ENCODE data around the gene CDK5RAP2.

DNA sequence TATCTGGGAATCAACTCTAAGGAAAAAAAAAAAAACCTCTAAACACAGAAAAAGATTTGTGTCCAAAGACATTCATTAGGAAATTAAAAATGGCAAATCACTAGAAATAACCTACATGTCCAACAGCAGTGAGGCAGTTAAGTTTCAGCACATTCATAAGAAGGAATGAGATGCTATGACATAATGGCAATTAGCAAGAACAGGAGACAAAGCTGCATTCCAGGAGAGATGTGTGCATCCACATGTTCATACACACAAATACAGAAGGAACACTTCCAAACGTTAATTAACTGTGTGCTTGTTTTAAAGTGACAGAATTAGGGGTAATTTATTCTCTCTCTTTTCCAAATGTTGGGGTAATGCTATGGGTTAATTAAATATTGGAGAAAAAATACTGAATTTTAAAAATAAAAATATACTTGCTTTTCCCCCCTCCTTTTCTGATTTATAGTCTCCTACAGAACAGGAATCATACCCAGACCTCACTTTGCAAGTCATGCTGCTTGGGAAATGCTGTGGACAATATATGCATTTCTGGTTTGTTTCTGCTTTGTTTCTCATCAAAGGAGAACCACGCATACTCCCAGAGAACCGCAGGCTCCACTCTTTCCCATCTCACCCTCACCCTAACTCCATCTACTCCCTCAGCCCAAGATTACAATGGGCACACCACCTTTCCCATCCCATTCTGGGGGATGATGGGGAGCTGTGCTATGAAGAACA is 114.1 kb downstream of the CDK5RAP2 start:
- TF ChIP-seq, protein P1, sequence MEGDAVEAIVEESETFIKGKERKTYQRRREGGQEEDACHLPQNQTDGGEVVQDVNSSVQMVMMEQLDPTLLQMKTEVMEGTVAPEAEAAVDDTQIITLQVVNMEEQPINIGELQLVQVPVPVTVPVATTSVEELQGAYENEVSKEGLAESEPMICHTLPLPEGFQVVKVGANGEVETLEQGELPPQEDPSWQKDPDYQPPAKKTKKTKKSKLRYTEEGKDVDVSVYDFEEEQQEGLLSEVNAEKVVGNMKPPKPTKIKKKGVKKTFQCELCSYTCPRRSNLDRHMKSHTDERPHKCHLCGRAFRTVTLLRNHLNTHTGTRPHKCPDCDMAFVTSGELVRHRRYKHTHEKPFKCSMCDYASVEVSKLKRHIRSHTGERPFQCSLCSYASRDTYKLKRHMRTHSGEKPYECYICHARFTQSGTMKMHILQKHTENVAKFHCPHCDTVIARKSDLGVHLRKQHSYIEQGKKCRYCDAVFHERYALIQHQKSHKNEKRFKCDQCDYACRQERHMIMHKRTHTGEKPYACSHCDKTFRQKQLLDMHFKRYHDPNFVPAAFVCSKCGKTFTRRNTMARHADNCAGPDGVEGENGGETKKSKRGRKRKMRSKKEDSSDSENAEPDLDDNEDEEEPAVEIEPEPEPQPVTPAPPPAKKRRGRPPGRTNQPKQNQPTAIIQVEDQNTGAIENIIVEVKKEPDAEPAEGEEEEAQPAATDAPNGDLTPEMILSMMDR (IDR thresholded peaks at IDR 0.05 in 8 of 11, conservative IDR thresholded peaks at IDR 0.05 in 3 of 11) = no peak
- TF ChIP-seq POLR2A (IDR thresholded peaks at IDR 0.05) = no peak
- no peak for TF ChIP-seq POLR2AphosphoS5 (IDR thresholded peaks at IDR 0.05)

Measured in spleen (tissue), 7 donors.